HT-29 (cell line): Measurements from ENCODE around the gene TRAP1. TPM values are rescaled to one million over a fixed set of nuclear protein-coding genes. Genes with fewer than 3 reads are reported as not detected.
"Not testable (repeated sequence)": the region's sequence is repeated elsewhere in the genome, so short reads cannot be mapped to it uniquely, and the experiment has no call there.

Experiments used
- DNase-seq: peaks from one replicate; pipeline ENCODE4 v3.0.0-alpha.2; 2015; ENCODE audit warnings: low spot score
- total RNA-seq: library from RNA; depleted of rRNA; stranded (reverse); fragments of >200 nt; shearing (Covaris generic); gene quantifications from 2 replicates; pipeline ENCODE4 v1.2.3, GENCODE V29; 2014

The TRAP1 gene
- total RNA-seq, 1 experiment from 2014 or later = 553 TPM

DNA sequence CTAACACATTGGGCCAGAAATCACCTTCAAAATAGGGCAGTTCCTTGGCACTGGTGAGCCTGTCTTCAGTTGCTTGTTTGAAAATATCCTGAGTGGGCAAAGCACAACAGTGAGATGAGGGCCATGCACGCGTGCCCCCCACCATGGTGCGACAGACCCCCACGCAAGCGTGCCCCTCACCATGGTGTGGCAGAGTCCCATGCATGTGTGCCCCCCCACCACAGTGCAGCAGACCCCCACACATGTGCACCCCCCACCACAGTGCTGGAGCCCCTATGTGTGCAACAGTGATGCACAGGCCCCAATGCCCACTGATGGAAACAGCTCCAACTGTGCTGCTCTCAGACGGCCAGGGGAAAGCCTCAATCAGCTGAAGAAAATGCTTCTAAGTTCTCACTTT is 18.8 kb upstream of the TRAP1 start:
- DNase-seq = no peak

DNA sequence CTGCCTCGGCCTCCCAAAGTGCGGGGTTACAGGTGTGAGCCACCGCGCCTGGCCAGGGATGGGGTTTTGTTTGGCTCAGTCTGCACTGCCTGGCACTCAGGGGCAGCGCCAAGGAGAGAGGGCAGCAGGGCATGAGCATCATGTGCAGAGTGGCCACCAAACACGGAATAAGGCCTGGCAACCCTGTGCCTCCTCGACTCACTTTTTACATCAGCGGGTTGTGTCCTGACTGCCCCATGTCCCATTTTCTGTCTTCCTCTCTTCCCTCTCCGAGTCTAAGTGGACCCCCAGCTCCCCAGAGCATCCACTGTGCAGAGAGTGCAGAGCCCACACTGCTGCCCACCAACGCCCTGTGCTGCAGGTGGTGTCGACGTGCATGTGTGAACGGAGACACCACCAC is 18.2 kb upstream of the TRAP1 start:
- no peak for DNase-seq

- no peak for DNase-seq
These were observed 17.5 kb upstream of the TRAP1 start for GRCh38 chr16:3734758-3735221.

DNA sequence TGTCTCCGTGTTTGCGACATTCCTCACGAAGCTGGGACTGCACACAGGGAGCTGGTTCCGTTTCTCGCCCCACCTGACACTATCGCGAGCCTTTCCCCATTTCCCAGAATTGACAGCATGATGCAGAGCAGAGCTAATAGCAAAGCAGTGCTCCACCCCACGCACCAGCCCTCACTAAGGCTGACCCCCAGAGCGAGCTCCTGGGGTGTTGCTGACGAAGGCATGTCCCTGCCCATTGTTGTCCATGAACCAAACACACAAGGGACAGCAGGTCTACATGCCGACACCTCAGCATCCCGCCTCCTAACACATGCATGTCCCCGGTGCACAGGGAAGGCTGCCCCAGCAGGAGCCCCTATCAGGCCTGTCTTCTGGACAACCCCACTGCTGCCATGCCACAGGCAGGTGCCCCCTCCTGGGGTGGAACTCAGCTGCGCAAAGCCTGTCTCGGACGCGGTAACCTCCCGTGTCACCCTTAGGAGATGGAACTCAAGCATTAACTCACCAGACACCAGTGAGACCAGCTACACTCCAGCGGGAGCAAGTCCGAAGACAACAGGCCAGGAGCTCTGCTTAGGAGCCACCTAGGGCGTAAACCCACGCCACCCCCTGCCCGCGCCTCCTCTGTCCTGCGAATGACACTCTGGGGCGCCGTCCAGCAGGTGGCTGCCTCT is 16.9 kb upstream of the TRAP1 start:
- no peak for DNase-seq

DNA sequence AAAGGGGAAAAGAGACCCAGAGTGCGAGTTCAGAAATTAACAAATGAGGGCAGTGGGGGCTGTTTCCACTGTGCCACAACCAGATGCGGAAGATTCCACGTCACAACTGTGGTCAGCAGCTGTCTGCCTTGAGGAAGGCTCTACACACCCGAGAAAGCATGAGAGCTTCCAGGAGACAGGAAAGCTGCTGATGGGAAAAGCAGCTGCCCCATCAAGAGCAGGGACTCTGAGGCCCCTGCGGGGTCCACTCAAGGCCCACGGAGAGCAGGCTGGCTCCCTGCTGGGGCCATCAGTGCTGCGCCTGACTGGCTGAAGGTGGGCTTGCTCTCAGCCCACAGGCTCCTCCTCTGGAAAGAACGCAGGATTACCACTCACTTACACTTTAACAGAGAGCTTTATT is 14.8 kb upstream of the TRAP1 start:
- DNase-seq = no peak

DNA sequence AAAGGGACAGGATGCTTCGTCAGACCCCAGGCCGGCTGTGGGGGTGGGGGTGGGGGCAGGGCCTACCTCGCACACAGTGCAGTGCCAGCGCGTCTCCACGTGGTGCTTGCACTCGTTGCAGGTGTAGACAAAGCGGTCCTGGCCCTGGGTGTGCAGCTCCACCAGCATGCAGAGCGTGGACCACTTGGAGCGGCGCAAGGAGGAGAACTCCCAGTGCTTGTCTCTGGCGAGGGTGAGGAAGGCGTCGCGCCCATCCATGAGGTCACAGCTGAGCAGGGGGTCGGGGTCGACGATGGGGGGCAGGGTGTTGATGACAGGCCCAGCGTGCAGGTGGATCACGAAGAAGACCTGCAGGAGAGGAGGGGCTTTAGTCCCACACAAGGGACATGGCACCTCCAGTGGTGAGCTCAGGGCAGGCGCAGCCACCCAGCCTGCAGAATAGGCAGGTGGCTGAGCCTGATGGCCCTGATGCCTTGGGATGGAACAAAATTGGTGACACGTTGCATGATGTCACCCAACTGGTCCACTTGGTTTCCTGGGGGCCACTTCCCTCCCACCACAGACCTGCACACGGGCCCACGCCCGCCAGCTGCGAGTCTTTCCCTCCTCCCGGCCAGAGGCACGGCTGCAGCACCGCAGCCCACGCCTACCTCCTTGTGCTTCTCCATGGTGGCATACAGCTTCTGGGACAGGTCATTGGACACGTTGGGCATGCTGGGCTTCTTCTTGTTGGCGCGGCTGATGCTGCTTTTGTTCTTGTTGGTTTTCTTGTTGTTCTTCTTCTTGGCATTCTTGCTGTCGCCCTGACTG is 14.0 kb upstream of the TRAP1 start:
- no peak for DNase-seq

DNA sequence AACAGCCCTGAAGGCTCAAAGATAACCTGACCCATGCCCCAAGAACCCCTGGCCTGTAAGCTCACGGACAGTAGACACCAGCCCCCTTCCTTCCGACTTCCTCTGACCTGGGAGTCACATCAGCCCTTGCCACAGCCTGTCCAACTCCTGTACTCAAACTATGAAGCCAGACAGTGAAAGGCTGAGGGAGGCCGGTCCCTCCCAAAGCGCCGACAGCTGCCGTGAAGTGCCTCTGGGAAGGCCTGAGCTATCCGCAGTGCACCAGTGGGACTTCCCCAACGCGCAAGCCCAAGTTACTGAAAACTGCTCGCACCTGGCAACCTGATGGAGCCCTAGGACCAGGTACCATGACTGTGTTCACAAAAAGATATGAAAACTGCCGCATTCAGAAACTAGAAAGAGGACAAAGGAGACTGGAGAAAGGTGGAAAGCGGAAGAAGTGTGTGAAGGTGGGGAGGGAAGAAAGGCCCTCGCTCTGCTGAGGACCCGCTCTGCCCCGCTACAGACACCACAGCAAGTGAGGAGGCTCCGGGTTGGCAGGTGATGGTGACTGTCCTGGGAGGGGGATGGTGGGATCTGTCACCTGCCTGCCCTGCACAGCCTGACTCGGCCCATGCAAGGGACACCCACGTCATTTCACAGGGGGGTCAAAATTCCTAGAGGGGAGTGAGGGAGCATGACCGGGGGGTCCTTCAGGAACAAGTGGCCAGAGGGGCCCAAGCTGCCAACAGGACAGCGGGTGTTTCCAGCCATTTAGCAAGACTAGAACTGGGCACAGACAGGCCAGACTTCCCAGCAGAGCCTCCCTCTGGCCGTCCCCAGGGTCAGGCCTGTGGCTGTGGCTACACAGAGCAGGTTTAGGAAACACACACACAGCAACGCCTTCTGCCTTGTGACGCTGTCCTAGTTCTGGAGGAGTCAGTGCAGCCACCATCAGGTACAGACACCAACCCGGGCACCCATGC is 13.1 kb upstream of the TRAP1 start:
- DNase-seq = no peak

DNA sequence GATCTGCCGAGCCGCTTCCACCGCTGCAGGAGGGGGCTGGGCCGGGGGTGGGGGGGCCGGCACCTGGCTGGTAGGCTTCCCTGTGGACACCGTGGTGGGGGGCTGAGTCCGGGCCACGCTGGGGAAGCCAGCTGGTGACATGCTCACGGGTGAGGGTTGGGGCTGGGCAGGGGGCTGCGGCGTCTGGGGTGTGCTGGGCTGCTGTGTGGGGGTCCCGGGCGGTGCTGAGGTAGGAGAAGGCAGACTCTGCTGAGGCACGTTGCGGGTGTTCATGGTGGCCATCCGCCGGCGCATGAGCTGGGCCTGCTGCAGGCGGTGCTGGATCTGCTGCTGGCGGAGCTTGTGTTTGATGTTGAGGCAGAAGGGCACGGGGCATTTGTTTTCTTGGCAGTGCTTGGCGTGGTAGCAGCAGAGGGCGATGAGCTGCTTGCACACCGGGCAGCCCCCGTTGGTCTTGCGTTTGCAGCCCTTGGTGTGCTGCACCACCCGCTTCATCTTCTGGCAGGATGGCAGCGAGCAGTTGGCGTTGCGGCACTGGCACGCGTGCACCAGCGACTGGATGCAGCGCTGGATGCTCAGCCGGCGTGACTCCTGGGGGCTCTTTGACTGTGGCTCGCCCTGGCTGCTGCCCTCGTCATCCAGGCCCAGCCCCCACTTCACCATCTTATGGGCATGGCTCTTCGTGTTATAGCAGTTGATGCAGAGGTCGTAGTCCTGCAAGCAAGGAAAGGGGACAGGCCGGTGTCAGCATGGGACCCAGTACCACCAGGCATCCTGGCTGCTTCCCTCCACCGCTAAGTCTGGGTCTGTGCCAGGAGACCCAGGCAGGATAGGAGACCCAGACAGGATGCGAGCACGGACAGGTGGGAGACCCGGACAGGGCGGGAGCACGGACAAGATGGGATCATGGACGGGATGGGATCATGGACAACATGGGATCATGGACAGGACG is 12.1 kb upstream of the TRAP1 start:
- no peak for DNase-seq

DNA sequence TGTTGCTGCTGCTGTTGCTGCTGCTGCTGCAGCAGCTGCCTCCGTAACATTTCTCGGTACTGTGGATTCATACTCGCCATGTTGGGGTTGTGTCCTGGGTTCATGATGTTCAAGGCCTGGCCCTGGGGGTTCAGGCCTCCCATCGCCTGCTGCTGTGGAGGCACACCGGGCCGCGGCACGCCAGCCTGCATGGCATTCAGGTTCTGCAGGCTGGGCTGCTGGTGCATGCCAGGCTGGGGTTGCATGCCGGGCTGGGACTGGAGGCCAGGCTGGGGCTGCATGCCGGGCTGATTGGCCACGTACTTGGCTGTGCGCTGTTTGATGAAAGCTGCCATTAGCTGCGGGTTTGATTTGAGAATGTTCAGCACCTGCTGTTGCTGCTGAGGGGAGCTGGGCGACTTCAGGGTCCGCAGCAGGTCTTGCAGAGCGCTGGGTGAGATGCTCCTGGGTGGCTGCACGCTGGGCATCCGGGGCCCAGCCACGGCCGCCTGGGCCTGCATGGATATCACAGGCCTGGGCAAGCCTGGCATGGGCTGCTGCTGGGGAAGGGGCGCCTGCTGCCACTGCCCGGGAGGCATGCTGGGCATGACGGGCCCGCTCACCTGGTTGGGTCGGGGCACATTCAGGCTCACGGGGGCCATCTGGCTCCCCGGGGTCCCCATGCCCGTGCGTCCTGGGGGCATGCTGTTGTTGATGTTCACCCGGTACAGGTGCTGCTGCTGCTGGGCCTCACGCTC is 11.3 kb upstream of the TRAP1 start:
- DNase-seq = no peak

GRCh38 chr16:3727806-3728381 is 10.6 kb upstream of the TRAP1 start:
- DNase-seq = no peak

DNA sequence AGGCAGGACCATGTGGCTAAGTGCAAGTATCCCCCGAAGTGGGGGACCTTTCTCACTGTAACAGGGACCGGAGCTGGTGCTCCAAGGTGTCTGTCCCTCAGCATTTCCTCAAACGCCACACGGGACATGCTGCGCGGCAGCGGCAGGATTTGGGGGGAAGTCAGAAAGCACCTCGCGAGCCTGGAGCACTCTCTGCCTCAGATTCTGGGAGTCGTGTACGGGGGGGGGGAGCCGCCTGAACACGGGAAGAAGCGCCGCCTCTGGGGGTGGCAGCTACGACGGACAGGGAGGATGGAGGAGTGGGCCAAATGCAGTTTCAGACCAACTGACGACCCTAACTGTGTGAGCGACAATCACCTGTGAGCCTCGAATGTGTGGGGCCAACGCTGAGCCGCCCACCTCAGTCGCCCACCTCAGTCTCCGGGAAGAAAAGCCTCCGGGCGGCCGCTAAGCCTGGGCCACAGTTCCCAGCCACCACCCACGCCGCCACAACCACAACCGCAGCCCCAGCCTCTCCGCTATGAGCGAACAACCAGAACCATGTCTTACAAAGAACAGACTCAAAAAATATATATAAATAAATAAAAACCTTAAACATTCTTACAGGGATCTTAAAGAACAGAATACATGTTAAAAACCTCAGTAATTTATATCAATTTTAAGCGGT is 8.8 kb upstream of the TRAP1 start:
- no peak for DNase-seq

GRCh38 chr16:3725276-3725675 is 8.0 kb upstream of the TRAP1 start:
- DNase-seq = no peak

DNA sequence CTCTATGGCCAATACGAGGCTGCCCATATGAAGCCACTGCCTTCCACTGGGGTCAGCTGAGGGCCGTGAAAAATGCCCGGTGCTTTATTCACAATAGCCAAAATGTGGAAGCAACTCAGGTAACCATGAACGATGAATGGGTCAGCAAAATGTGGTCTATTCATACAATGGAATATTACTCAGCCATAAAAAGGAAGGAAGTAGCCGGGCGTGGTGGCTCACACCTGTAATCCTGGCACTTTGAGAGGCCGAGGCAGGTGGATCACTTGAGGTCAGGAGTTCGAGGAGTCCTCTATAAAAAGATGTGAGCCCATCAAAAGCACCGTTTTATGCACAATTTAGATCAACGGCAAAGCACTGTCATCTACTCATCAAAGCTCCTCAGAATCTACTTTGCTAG is 5.2 kb upstream of the TRAP1 start:
- no peak for DNase-seq

- DNase-seq = no peak
These were observed 3.1 kb upstream of the TRAP1 start for GRCh38 chr16:3720418-3720817.

GRCh38 chr16:3718628-3719027 is 1.3 kb upstream of the TRAP1 start:
- no peak for DNase-seq

GRCh38 chr16:3718019-3718391 is 681 bp upstream of the TRAP1 start:
- no peak for DNase-seq

GRCh38 chr16:3716831-3717234 is 491 bp downstream of the TRAP1 start:
- peak; percentile 43 for DNase-seq

GRCh38 chr16:3715430-3715829 is 1.9 kb downstream of the TRAP1 start:
- no peak for DNase-seq

DNA sequence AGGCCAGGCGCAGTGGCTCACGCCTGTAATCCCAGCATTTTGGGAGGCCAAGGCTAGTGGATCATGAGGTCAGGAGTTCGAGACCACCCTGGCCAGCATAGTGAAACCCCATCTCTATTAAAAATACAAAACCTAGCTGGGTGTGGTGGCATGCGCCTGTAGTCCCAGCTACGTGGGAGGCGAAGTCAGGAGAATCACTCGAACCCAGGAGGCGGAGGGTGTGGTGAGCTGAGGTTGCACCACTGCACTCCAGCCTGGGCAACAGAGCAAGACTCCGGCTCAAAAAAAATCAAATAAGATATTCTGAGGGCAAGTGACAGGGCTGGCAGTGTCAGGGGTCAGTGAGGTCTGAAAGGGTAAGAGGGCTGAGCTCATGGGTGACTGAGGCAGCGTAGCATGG is 2.9 kb downstream of the TRAP1 start:
- DNase-seq = not testable (repeated sequence)
